K562 (cell line): ENCODE measurements around the gene STXBP6. TPM values are rescaled to one million over a fixed set of nuclear protein-coding genes. Genes with fewer than 3 reads are reported as not detected.

Source experiments
- ATAC-seq: fragments of 200-7000 bp; cut with Tn5 transposase; 3 replicates; pipeline ENCODE4 v1.9.1; 2020; ENCODE audit warnings: moderate library complexity
- BruUV-seq: library from RNA; stranded (reverse); fragments of 400-500 nt; replicated peaks from 2 replicates; lab custom pipeline; 2021; lab: Mats Ljungman, UMichigan
- CTCF ChIA-PET: fragments of 300-600 bp; formaldehyde crosslinking; extraction: SDS; loops from one replicate; lab custom pipeline; 2021; ENCODE audit warnings: low intra/inter-chr PET ratio; lab: Yijun Ruan, JAX
- POLR2A ChIA-PET: fragments of 300-600, 350-650 bp; sonication (Branson Sonifier 250); formaldehyde crosslinking; extraction: SDS; loops from one replicate; lab custom pipeline; 2021; ENCODE audit warnings: antibody characterized with exemption, inconsistent platforms; lab: Yijun Ruan, JAX
- DNase-seq, 4 experiments: peaks; one replicate each; pipeline versions ENCODE4 v3.0.0 to v3.0.0-alpha.2; 2011 to 2018; ENCODE audit warnings: low spot score in 3 of 4, mixed read lengths in 3 of 4; ENCODE audit errors: extremely low read depth in 1 of 4
- FAIRE-seq: peaks from 2 replicates; lab custom pipeline; 2011; peaks lifted over from hg19 to GRCh38; lab: Jason Lieb, UNC
- H2AFZ ChIP-seq: 2 replicates; pipeline ENCODE4 v1.6.0; 2011; ENCODE audit warnings: low read depth, low read length, control low read depth, inconsistent platforms
- H3K27ac ChIP-seq: fragments of 200-600 bp; 3 replicates; pipeline ENCODE4 v1.8.0; 2011; ENCODE audit warnings: low read depth, mild to moderate bottlenecking, control low read depth, inconsistent platforms, low read length, moderate library complexity, mixed read lengths; ENCODE audit errors: extremely low read depth
- H3K27me3 ChIP-seq, 2 experiments: fragments of 300-600 bp in 1 of 2; 2 replicates in 1 of 2; 3 replicates in 1 of 2; pipeline versions ENCODE4 v1.6.0 to v1.8.0; 2011; ENCODE audit warnings: inconsistent platforms in 2 of 2, low read length in 2 of 2, mild to moderate bottlenecking in 1 of 2, mixed read lengths in 1 of 2, moderate library complexity in 1 of 2; ENCODE audit not compliant: control insufficient read depth in 2 of 2, insufficient read depth in 2 of 2
- H3K36me3 ChIP-seq: fragments of 300-600 bp; 3 replicates; pipeline ENCODE4 v1.8.0; 2011; ENCODE audit warnings: mild to moderate bottlenecking, low read length, inconsistent platforms; ENCODE audit not compliant: control insufficient read depth, insufficient read depth
- H3K4me1 ChIP-seq, 2 experiments: fragments of 200-600 bp in 1 of 2; replicated peaks in 1 of 2; 2 replicates in 1 of 2; 3 replicates in 1 of 2; pipeline versions ENCODE4 v1.5.1 to v1.8.0; 2011; ENCODE audit warnings: inconsistent platforms in 2 of 2, low read length in 2 of 2, mild to moderate bottlenecking in 1 of 2, mixed read lengths in 1 of 2, moderate library complexity in 1 of 2; ENCODE audit not compliant: control insufficient read depth in 2 of 2, insufficient read depth in 2 of 2
- H3K4me2 ChIP-seq: 2 replicates; pipeline ENCODE4 v1.6.1; 2011; ENCODE audit warnings: low read length, control low read depth, inconsistent platforms, mixed read lengths; ENCODE audit not compliant: insufficient read depth
- H3K4me3 ChIP-seq: fragments of 200-600 bp; sonication (generic), shearing (Covaris generic); 2 replicates; pipeline ENCODE4 v1.5.1; 2016; ENCODE audit warnings: control low read depth, inconsistent platforms
- H3K79me2 ChIP-seq: fragments of 200-600 bp; 3 replicates; pipeline ENCODE4 v1.8.0; 2011; ENCODE audit warnings: low read length, inconsistent platforms; ENCODE audit not compliant: control insufficient read depth, insufficient read depth
- H3K9ac ChIP-seq, 2 experiments: 2 replicates each; pipeline versions ENCODE4 v1.6.0 to v1.6.1; 2011; ENCODE audit warnings: low read depth in 2 of 2, low read length in 2 of 2, control low read depth in 1 of 2, inconsistent platforms in 1 of 2, mild to moderate bottlenecking in 1 of 2, mixed read lengths in 1 of 2; ENCODE audit not compliant: insufficient read depth in 1 of 2
- H3K9me1 ChIP-seq: one replicate; pipeline ENCODE4 v1.6.0; 2011; ENCODE audit warnings: inconsistent platforms, mild to moderate bottlenecking, low read length, moderate library complexity; ENCODE audit not compliant: control insufficient read depth, insufficient read depth
- H3K9me3 ChIP-seq: replicated peaks from 2 replicates; pipeline ENCODE4 v1.5.1; 2011; ENCODE audit warnings: low read depth, low read length, inconsistent platforms; ENCODE audit not compliant: control insufficient read depth, insufficient read depth
- H4K20me1 ChIP-seq: replicated peaks from 2 replicates; pipeline ENCODE4 v1.6.1; 2011; ENCODE audit warnings: low read length, inconsistent platforms, mixed read lengths; ENCODE audit not compliant: control insufficient read depth, insufficient read depth
- FOXK1 ChIP-seq: sonication (generic); formaldehyde crosslinking; IDR thresholded peaks from 2 replicates; pipeline ENCODE4 v1.8.0; 2022; ENCODE audit warnings: missing genetic modification reagents, mild to moderate bottlenecking, borderline replicate concordance
- FOXP1 ChIP-seq: sonication (generic); formaldehyde crosslinking; IDR thresholded peaks from 2 replicates; pipeline ENCODE4 v1.8.0; 2022; ENCODE audit warnings: mild to moderate bottlenecking, missing genetic modification reagents
- GTF2A2 ChIP-seq: IDR thresholded peaks from 2 replicates; pipeline ENCODE4 v1.6.1; 2016; ENCODE audit warnings: mild to moderate bottlenecking, missing genetic modification characterization, missing compliant biosample characterization
- HSF4 ChIP-seq: fragments of 250-450 bp; sonication (Bioruptor Pico); IDR thresholded peaks from 2 replicates; pipeline ENCODE4 v2.1.2; 2022; ENCODE audit warnings: mild to moderate bottlenecking, moderate library complexity, borderline replicate concordance
- NR4A1 ChIP-seq, 2 experiments: fragments of 250-450 bp in 1 of 2; fragments of 450-650 bp in 1 of 2; sonication (Bioruptor Pico) in 1 of 2; IDR thresholded peaks; 2 replicates each; pipeline versions ENCODE4 v1.4.0 to v1.6.1; 2016 to 2020; ENCODE audit warnings: mild to moderate bottlenecking in 2 of 2, missing compliant biosample characterization in 1 of 2, missing genetic modification characterization in 1 of 2, moderate library complexity in 1 of 2
- POLR2A ChIP-seq: fragments of 450-650 bp; conservative IDR thresholded peaks from 2 replicates; pipeline ENCODE4 v1.6.1; 2016
- ZNF507 ChIP-seq: conservative IDR thresholded peaks from 2 replicates; pipeline ENCODE4 v1.6.1; 2017; ENCODE audit warnings: missing genetic modification characterization, missing compliant biosample characterization
- WGBS: fragments of 100-300 bp; shearing (Covaris generic); methylation state at CpG from one replicate; pipeline ENCODE4 v1.1.6; 2016; ENCODE audit warnings: low coverage, mixed read lengths; ENCODE audit not compliant: insufficient coverage; ENCODE audit errors: missing lambda C conversion rate; 5-methylcytosine and 5-hydroxymethylcytosine counted together
- in situ Hi-C: fragments of 300-500 bp; cut with MboI; formaldehyde crosslinking; loops from 4 replicates; pipeline ENCODE4 v1.15.0; 2018; ENCODE audit warnings: inconsistent platforms, mixed read lengths
- intact Hi-C: fragments of 100-400 bp; cut with micrococcal nuclease; formaldehyde crosslinking; loops from 2 replicates; pipeline ENCODE4 v1.14.2; 2022
- polyA plus RNA-seq, 8 experiments: library from polyadenylated mRNA; depleted of rRNA in 4 of 8; stranded (reverse) in 5 of 8; unstranded in 3 of 8; fragments of >200 nt; fragmentation: Nextera tagmentation in 2 of 8; fragmentation: Illumina TruSeq in 1 of 8; extraction: Ambion mirVana in 2 of 8; extraction: Trizol in 1 of 8; gene quantifications; 2 replicates each; pipeline versions ENCODE4 v1.2.1 to v1.2.3, GENCODE V29; 2011 to 2014; ENCODE audit warnings: inconsistent platforms in 1 of 8, missing spikeins in 1 of 8
- total RNA-seq, 7 experiments: library from RNA; depleted of rRNA in 6 of 7; stranded (reverse); fragments of >200 nt in 6 of 7; fragmentation: Illumina TruSeq in 2 of 7; extraction: Trizol in 2 of 7; gene quantifications; 2 replicates each; pipeline versions ENCODE4 v1.2.1 to v1.2.3, GENCODE V29; 2011 to 2021; ENCODE audit warnings: low replicate concordance in 1 of 7
- TF ChIP-seq, protein P1 (sequence below): sonication (generic); formaldehyde crosslinking; IDR thresholded peaks from 2 replicates; pipeline ENCODE4 v1.8.1; 2022; ENCODE audit warnings: missing genetic modification reagents
- TF ChIP-seq, protein P2 (sequence below), 2 experiments: fragments of 450-650 bp in 1 of 2; sonication (generic) in 1 of 2; formaldehyde crosslinking in 1 of 2; IDR thresholded peaks in 1 of 2; conservative IDR thresholded peaks in 1 of 2; 2 replicates each; pipeline versions ENCODE4 v1.6.1 to v1.8.1; 2016 to 2023; ENCODE audit warnings: mild to moderate bottlenecking in 2 of 2, moderate library complexity in 2 of 2, inconsistent platforms in 1 of 2, missing genetic modification reagents in 1 of 2

STXBP6 gene
- total and polyA plus RNA-seq, 9 of the 15 experiments (the other 6 are each of a cell fraction or from before 2014, with no cell fraction given): 0.27 to 0.89 (median 0.59) TPM

DNA sequence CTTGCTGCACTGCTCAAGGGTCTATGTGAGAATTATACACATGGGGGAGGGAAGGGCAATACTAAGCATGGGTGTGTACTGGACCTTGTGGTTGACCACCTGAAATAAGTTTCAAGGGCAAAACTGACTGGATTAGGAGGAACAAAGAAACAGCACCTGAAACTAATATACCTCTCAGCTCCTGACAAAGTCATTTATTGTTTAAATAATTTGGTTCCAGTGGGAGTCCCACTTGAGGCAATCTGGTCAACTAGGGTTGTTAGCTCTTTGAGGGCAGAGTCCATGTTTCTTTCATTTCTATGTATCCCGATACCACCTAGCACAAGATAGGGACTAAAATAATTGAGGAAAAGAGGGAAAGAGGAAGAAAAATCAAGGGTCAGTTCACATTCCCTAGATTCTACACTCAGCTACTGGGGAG lies 45.5 kb downstream of the STXBP6 start:
- in situ Hi-C loops: no loop called here
- DNase-seq: no peak
- Histone ChIP-seq H3K9me3 (no peaks in the 10 kb centered on the region), H3K4me2 (no peak overlapping the region), H3K4me3 (no peak overlapping the region), H3K79me2 (no peaks in the 10 kb centered on the region), H2AFZ (no peak overlapping the region), H3K9me1 (no peaks in the 10 kb centered on the region), H3K36me3 (no peaks in the 10 kb centered on the region), H3K27ac (no peak overlapping the region), H3K4me1 (peaks cover 0 to 4% of the 10 kb centered on the region in 2 experiments; a peak in 1 of 5 replicates), H3K9ac (no peak overlapping the region), H3K27me3 (peaks cover 0 to under 1% of the 10 kb centered on the region in 2 experiments; a peak in 1 of 5 replicates), H4K20me1 (no peaks in the 10 kb centered on the region)
- CTCF ChIA-PET: no interaction called here
- intact Hi-C loops: no loop called here
- TF ChIP-seq, protein P1, sequence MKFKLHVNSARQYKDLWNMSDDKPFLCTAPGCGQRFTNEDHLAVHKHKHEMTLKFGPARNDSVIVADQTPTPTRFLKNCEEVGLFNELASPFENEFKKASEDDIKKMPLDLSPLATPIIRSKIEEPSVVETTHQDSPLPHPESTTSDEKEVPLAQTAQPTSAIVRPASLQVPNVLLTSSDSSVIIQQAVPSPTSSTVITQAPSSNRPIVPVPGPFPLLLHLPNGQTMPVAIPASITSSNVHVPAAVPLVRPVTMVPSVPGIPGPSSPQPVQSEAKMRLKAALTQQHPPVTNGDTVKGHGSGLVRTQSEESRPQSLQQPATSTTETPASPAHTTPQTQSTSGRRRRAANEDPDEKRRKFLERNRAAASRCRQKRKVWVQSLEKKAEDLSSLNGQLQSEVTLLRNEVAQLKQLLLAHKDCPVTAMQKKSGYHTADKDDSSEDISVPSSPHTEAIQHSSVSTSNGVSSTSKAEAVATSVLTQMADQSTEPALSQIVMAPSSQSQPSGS: no peak
- no peak for TF ChIP-seq ZNF507 (tag)
- TF ChIP-seq HSF4 (CRISPR knock-in tag): no peak
- no peak for TF ChIP-seq GTF2A2 (tag)
- TF ChIP-seq, protein P2, sequence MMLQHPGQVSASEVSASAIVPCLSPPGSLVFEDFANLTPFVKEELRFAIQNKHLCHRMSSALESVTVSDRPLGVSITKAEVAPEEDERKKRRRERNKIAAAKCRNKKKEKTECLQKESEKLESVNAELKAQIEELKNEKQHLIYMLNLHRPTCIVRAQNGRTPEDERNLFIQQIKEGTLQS (IDR thresholded peaks at IDR 0.05): no peak
- TF ChIP-seq, protein P2 (CRISPR knock-in tag; conservative IDR thresholded peaks at IDR 0.05): no peak
- TF ChIP-seq POLR2A: no peak
- TF ChIP-seq FOXP1 (CRISPR knock-in tag): no peak
- no peak for TF ChIP-seq NR4A1 (CRISPR knock-in tag; IDR thresholded peaks at IDR 0.05)
- no peak for TF ChIP-seq NR4A1 (tag; IDR thresholded peaks at IDR 0.05)
- no peak for TF ChIP-seq FOXK1 (CRISPR knock-in tag)
- FAIRE-seq: no peak
- BruUV-seq: no TSS peak
- ATAC-seq: no peak
- 17% methylated on average over 1 of the region's 1 CpG for WGBS
- POLR2A ChIA-PET: no interaction called here
